HUES6 (cell line): Measurements from ENCODE around the gene VMP1.
A peak's percentile ranks its signal among the peaks of the same experiment; 100 is the strongest.

Experiments used
- H3K27ac ChIP-seq: 2 replicates; pipeline ENCODE4 v1.7.0; 2013; ENCODE audit warnings: low read depth, mild to moderate bottlenecking, low read length, inconsistent platforms
- H3K27me3 ChIP-seq: 2 replicates; pipeline ENCODE4 v1.6.1; 2013; ENCODE audit warnings: low read length; ENCODE audit not compliant: control insufficient read depth, insufficient read depth
- H3K36me3 ChIP-seq: 2 replicates; pipeline ENCODE4 v1.6.1; 2013; ENCODE audit warnings: low read length; ENCODE audit not compliant: control insufficient read depth, insufficient read depth
- H3K4me1 ChIP-seq: 2 replicates; pipeline ENCODE4 v1.6.1; 2013; ENCODE audit warnings: low read length; ENCODE audit not compliant: control insufficient read depth, insufficient read depth
- H3K4me3 ChIP-seq: 2 replicates; pipeline ENCODE4 v1.5.1; 2013; ENCODE audit warnings: low read depth, low read length
- H3K9ac ChIP-seq: one replicate; pipeline ENCODE4 v1.6.1; 2013; ENCODE audit warnings: mild to moderate bottlenecking, low read length
- H3K9me3 ChIP-seq: 2 replicates; pipeline ENCODE4 v1.6.1; 2013; ENCODE audit warnings: low read depth, low read length; ENCODE audit not compliant: control insufficient read depth, insufficient read depth

Gene VMP1

DNA sequence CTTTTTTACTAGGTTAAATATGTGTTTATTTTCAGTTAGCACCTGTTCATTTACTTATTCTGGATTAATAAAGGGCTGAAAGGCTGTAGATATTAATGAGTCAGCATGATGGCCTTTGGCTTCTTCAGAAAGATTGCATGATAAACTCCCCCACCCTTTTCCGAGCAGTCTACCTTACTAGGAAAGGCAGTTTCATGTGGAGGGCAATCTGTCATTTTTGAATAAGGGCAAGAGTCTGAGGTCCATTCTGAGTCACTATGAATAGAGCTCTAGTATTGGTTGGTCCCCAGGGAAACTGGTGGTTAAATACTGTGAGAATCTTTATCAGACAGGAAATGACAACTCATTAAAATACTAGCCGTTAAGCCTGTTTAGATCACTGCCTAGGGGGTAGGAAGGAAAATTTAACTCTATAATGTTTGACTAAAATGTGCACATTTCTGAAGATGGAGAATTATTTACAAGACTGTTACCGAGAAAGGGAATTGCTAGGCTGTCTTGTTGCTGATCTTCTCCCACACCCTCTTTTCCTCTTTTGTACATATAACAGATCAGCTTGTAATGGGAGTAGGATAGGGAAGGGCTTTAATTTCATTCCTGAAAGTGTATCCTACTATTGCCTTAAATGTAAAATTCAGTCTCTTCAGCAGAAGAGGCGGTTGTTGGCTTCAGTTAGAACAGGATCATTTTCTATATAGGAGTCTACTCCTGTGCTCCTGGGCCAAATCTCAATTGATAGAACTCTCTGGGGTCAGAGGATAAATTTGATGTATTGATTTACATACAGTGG lies 122.0 kb downstream of the VMP1 start:
- Histone ChIP-seq H3K9ac (no peak overlapping the region), H3K4me1 (peaks cover 44% of the 10 kb centered on the region), H3K9me3 (no peaks in the 10 kb centered on the region)

DNA sequence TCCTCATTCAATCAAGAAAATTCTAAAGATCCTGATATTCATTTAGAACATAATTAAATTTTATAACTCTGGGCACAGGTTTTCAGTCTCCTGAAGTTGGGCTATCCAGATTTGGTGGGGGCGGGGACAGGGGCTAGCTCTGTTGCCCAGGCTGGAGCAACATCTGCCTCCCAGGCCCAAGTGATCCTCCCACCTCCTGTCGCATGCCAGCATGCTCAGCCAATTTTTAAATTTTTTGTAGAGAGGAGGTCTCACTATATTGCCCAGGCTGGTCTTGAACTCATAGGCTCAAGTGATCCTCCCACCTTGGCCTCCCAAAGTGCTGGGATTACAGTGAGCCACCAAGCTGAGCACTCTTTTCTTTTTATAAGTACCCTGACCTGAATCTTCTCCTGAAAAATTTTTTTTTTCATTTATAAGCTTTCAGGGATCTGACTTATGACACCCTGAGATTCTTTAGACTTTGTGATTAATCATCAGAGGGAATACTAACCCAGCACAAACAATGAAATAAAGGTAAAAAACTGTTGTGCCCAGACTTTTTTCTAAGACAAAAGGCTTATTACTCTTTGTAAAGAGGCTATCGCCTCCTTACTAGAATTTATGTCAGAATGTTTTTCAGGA lies 122.7 kb downstream of the VMP1 start:
- Histone ChIP-seq H3K9ac (no peak overlapping the region), H3K4me3 (no peak overlapping the region), H3K4me1 (peaks cover 44% of the 10 kb centered on the region)

More for the DNA sequence above, 122.0 kb downstream of the VMP1 start:
- Histone ChIP-seq H3K4me3 (no peak overlapping the region), H3K27ac (peak overlapping the region; percentile 18; the same call in 1 of the 2 replicates), H3K36me3 (no peaks in the 10 kb centered on the region), H3K27me3 (no peaks in the 10 kb centered on the region)

DNA sequence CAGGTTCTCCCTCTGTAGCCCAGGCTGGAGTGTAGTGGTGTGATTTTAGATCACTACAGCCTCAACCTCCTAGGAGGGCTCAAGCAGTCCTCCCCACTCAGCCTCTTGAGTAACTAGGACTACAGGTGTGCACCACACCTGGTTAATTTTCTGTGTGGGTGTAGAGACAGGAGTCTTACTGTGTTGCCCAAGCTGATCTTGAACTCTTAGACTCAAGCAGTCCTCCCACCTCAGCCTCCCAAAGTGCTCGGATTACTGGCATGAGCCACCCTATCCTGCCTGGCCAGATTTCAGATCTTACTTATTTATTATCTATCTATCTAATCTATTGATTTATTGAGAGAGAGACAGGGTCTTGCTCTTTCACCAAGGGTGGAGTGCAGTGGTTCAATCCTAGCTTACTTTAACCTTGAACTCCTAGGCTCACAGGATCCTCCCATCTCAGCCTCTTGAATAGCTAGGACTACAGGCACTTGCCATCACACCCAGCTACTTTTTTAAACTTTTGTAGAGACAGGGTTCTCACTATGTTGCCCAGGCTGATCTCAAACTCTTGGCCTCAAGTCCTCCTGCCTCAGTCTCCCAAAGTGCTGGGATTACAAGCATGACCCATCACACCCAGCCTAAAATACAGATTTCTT lies 123.5 kb downstream of the VMP1 start:
- H3K4me1 ChIP-seq: peaks cover 36% of the 10 kb centered on the region
- H3K4me3 ChIP-seq: no peak overlapping the region
- H3K9me3 ChIP-seq: no peaks in the 10 kb centered on the region
- no peak overlapping the region for H3K27ac ChIP-seq
- no peak overlapping the region for H3K9ac ChIP-seq
- H3K27me3 ChIP-seq: no peaks in the 10 kb centered on the region
- no peaks in the 10 kb centered on the region for H3K36me3 ChIP-seq

More for the DNA sequence above, 122.7 kb downstream of the VMP1 start:
- Histone ChIP-seq H3K27me3 (no peaks in the 10 kb centered on the region), H3K9me3 (no peaks in the 10 kb centered on the region), H3K27ac (peak overlapping the region; percentile 18; the same call in 1 of the 2 replicates), H3K36me3 (no peaks in the 10 kb centered on the region)

DNA sequence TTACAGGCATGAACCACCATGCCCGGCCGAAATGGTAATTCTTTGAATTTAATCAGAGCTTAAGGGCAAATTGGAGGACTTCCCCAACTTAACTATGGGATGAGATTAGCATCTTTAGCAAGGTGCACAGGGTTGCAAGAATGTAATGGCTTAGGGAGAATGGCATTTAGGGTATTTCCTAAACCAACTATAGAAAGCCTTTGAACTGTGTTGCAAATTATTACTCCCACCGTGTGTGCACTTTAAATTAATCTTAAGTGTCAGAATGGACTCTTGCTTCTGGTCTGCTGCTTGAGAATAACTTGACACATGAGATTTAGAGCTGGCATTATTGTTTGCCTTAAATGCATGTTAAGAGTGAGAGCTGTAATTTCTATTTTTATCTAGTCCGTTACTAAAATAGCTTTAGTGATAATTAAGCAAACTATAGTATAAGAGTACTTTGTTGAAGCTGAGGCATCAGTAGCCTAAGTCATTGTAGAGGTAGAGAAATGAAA lies 125.5 kb downstream of the VMP1 start:
- H3K4me1 ChIP-seq: peaks cover 32% of the 10 kb centered on the region
- no peaks in the 10 kb centered on the region for H3K27me3 ChIP-seq
- H3K27ac ChIP-seq: no peak overlapping the region
- H3K9ac ChIP-seq: no peak overlapping the region
- H3K9me3 ChIP-seq: no peaks in the 10 kb centered on the region
- no peak overlapping the region for H3K4me3 ChIP-seq
- H3K36me3 ChIP-seq: no peaks in the 10 kb centered on the region

DNA sequence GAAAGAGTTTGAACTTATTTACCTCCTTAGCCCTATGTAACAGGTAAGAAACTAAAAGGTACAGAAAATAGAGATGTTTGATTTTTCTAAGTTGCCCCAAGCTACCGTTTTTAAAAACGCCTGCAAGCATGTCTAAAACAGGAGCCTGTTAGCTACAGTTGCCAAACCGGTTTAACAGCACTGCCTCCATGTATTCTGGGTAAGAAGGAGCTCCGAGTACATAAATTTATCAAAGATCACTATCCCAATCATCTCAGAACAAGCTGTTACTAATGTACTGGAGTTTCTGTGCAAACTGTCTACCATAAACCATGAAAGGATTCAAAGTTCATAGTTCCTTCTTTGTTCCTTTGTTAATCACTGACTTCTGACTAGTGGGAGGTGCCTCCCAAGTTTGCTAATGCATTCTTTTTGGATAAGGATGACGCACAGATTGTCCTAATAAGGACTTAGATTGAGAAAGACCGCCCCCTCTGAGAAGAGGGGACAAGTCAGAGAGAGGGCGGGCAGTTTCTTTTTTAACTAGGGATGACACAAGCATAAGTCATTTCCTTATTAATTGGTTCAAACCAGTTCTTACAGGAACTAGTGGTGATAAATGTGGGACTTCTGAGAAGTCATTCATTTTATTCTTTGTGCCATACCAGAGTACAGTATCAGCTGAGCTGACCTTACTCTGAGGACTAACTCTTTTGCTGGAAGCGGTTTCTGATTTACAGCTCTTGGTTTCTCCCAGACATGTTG lies 130.0 kb downstream of the VMP1 start:
- Histone ChIP-seq H3K36me3 (peaks cover 36% of the 10 kb centered on the region), H3K4me1 (peaks cover 15% of the 10 kb centered on the region; the same call in 1 of the 2 replicates), H3K4me3 (peak overlapping the region; percentile 87), H3K9me3 (no peaks in the 10 kb centered on the region), H3K27me3 (no peaks in the 10 kb centered on the region), H3K27ac (peak overlapping the region; percentile 95), H3K9ac (peak overlapping the region; percentile 98)

DNA sequence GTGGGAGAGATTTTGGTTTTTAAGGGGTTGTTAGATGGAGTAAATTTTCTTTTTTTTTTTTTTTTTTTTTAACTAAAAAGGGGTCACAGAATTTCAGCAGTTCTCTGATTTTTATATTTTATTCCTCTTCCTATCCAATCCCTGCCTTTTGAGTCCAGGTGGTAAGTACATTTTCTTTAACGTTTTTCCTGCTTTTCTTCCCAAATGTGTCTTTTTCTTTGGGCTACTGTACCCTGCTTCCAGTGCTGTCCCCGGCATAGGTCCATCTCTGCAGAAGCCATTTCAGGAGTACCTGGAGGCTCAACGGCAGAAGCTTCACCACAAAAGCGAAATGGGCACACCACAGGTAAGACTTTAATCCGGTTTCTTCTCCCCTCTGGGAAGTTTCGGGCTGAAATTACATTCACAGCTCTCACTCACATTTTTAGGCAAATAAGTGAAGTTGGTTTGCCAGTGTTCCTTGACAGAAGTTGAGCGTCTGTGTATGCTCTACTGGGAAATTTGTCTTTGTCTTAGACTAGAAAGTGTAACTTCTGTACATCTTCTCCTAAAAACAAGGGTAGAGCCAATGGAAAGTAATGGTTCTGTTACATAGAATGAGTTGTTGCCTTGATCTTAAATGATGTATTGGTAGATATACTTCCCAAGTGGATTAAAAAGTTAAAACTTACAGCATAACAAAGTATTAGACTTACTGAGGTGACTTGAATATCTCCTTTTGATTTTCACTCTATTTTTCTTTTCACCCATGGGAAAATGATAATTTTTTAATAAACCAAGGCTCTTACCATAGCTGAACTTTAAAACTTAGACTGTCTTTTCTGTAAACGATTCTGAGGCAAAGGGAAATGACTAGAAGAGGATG lies 130.8 kb downstream of the VMP1 start:
- Histone ChIP-seq H3K4me1 (0 out of 2 replicates have a peak, but pooled peaks cover 10% of the 10 kb centered on the region), H3K36me3 (peaks cover 36% of the 10 kb centered on the region)

DNA sequence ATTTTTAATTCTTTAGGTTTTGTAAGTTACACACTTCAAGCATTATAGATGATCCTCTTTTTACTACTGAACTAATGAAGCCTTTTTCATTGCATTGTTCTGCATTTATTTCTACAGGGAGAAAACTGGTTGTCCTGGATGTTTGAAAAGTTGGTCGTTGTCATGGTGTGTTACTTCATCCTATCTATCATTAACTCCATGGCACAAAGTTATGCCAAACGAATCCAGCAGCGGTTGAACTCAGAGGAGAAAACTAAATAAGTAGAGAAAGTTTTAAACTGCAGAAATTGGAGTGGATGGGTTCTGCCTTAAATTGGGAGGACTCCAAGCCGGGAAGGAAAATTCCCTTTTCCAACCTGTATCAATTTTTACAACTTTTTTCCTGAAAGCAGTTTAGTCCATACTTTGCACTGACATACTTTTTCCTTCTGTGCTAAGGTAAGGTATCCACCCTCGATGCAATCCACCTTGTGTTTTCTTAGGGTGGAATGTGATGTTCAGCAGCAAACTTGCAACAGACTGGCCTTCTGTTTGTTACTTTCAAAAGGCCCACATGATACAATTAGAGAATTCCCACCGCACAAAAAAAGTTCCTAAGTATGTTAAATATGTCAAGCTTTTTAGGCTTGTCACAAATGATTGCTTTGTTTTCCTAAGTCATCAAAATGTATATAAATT lies 132.3 kb downstream of the VMP1 start:
- peak overlapping the region; percentile 87 for H3K4me3 ChIP-seq
- peaks cover 36% of the 10 kb centered on the region for H3K36me3 ChIP-seq
- 0 out of 2 replicates have a peak, but pooled peaks cover 11% of the 10 kb centered on the region for H3K4me1 ChIP-seq
- peak overlapping the region; percentile 98 for H3K9ac ChIP-seq
- H3K27me3 ChIP-seq: no peaks in the 10 kb centered on the region
- no peaks in the 10 kb centered on the region for H3K9me3 ChIP-seq
- peak overlapping the region; percentile 95 for H3K27ac ChIP-seq

More for the DNA sequence above, 130.8 kb downstream of the VMP1 start:
- no peaks in the 10 kb centered on the region for H3K9me3 ChIP-seq
- H3K9ac ChIP-seq: peak overlapping the region; percentile 98
- H3K27me3 ChIP-seq: no peaks in the 10 kb centered on the region
- peak overlapping the region; percentile 95 for H3K27ac ChIP-seq
- H3K4me3 ChIP-seq: peak overlapping the region; percentile 87

DNA sequence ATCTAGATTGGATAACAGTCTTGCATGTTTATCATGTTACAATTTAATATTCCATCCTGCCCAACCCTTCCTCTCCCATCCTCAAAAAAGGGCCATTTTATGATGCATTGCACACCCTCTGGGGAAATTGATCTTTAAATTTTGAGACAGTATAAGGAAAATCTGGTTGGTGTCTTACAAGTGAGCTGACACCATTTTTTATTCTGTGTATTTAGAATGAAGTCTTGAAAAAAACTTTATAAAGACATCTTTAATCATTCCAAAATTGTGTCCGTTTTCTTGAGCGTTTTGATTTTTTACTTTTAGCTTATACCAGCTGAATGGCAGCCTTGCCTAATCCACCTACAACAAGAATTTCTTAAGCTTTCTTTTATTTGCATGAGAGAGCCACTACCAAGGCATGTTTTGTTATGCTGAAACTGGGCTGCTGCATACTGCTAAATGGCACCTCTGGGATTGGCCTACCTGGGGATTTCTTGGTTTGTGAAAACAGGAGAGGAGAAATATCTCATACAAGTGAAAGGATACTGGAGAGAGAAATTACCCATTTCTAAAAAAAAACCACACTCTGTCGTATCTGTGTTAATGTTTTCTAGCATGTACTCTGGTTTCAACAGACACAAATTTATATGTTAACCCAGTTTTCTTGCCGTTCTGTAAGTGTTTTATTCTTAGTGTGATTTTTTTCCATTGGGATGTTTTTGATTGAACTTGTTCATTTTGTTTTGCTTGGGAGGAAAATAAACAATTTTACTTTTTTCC lies 133.1 kb downstream of the VMP1 start:
- no peaks in the 10 kb centered on the region for H3K9me3 ChIP-seq
- H3K4me3 ChIP-seq: peak overlapping the region; percentile 87
- H3K4me1 ChIP-seq: peaks cover 17% of the 10 kb centered on the region
- H3K27ac ChIP-seq: peak overlapping the region; percentile 95
- peak overlapping the region; percentile 98 for H3K9ac ChIP-seq
- H3K27me3 ChIP-seq: no peaks in the 10 kb centered on the region
- H3K36me3 ChIP-seq: peaks cover 36% of the 10 kb centered on the region
